ENCODE measurements around the gene LZTFL1.

Gene LZTFL1

GRCh38 chr3:45807681-45808540 is 34.0 kb downstream of the LZTFL1 start:
- no peak for DNase-seq

- no peak for DNase-seq
These were observed 34.8 kb downstream of the LZTFL1 start for GRCh38 chr3:45807133-45807532.

GRCh38 chr3:45806072-45806471 is 35.8 kb downstream of the LZTFL1 start:
- DNase-seq: no peak

DNA sequence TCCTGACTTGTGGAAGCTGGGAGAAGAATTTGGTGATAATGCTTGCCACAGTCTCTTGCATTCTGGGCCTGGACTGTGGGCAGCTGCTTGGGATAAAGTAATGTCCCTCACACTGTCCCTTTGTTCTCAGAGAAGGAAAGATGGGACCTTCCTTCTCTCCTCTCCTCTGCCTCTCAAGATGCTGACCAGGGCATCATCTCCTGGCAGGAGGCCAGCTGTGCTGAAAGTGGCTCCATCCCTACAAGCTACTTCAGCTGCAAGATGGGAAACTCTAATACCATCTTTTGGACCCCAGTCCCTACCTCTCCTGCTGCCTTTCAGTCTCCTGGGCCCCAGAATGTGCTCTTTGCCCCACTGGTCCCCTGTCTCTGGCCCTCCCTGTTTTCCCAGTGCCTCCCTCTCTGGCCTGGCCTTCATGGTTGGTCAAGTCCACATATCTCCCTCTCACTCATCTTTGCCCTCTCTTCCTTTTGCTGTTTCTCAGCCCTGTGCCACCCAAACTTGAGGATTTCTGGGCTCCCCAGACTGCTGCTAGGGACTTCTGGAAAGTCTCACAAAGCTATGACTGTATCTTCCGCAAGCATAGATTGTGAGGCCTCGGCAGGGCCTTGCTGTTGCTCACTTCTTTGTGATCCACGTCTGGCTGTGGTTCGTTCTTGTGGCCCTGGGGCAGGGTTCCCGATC is 38.5 kb downstream of the LZTFL1 start:
- DNase-seq: no peak

DNA sequence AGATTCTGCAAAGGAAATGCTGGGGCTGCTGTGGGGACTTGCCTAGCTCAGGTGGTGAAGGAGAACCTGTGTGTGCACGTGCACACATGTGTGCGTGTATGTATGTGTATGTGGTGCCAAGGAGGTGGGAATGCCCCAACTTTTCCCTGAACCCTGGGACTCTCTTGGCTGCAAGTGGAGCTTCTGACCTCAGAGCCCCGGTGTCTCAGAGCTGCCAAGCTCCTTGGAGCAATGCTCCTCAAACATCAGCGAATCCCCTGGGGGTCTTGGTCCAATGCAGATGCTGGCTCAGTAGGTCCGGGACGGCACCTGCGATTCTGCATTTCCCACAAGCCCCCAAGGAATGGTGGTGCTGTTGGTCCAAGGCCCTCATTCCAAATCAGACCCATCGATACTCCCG is 39.8 kb downstream of the LZTFL1 start:
- DNase-seq: no peak

DNA sequence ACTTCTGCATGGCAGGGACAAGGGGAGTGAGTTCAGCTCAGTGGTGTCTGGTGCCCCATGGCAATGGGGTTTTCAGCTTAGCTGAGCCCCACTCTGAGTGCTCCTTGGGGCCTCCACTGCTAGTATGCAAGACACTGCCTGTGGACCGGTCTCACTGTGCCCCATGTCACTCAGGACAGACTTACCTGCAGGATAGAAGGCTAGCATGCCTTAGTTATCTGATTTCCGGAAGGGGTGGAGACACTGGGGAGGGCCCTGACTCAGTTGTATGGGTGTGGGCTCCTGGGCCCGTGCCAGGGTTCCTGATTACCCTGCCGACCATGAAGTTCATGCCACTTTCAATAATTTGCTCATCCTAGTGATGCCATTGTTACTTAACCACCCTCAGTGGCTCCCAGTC is 41.3 kb downstream of the LZTFL1 start:
- DNase-seq: no peak

DNA sequence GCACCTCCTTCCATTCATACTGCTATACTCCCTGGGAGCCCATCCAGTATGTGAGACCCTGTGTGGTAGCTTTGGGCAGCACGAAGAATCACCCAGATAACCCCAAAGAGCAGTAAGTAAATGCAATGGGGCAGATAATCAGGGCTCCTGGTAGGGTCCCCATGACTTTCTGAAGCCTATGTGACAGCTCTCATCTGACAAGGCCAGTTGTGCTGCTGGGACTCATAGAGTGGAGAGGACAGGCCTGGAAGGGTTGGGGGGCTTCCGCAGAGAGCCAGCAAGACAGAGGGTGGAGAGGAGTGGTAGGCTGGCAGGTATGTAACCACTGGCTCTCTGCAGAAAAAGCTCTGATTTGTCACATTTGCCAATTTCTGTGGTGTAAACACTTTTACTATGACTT is 42.3 kb downstream of the LZTFL1 start:
- DNase-seq: no peak

DNA sequence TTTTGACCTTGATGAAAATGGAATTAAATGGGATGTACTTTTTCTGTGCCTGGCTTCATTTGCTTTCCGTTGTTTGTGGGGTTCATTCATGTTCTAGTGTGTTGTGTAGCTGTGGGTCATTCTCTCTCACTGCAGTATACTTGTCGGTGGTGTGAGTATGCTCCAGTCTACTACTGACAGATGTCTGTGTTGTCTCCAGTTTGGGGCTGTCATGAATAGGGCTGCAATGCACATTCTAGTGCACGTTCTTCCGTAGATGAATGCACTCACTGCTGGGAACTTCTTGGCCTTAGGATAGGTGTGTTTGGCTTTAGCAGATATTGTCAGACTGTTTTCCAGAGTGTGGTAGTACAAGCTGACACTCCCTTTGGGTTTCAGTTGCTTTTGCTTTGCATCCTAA is 43.9 kb downstream of the LZTFL1 start:
- no peak for DNase-seq

GRCh38 chr3:45796902-45797637 is 44.8 kb downstream of the LZTFL1 start:
- no peak for DNase-seq

DNA sequence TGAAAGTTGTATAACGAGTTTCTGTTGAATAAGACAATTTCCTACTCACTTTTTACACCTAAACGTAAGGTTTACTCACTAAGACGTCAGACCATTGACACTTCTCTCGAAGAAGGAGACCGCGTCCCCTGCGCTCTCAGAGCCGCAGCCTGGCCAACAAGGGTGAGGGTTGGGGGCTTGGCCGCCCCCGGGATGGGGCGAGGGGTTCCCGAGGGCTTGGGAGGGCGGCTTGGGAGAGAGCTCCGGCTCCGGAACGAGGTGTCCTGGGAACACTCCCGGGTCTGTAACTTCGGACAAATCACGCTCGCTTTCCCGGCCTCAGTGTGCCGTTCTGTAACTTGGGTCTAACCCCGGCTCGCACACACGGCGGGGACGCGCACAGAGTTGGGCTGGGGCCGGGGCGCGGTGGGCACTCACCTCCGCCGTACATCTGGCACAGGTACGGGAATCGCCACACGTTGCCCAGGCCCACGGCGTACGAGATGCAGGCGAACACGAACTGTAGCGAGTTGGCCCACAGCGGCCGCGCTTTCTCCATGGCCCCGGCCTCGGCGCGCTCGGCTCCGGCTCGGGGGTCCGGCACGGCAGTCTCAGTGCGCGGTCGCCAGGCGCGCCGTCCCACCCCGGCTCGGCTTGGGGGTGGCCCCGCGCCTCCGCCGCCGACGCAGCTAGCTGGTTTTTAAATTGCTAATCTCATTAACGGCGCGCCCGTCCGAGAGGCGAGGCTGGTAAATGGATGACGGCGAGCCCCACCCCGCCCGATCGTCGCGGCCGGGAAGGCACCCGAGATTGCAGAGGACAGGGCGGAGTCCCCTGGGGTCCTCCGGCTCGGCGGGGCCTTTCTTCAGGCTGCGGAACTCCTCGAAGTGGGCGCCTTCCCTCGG is 45.8 kb downstream of the LZTFL1 start, which contains the start of gene SLC6A20:
SLC6A20 (minus strand) TSS at position 655 of the 884 bp plus-strand sequence; CDS start at position 538, 117 bp downstream.
- DNase-seq: no peak

DNA sequence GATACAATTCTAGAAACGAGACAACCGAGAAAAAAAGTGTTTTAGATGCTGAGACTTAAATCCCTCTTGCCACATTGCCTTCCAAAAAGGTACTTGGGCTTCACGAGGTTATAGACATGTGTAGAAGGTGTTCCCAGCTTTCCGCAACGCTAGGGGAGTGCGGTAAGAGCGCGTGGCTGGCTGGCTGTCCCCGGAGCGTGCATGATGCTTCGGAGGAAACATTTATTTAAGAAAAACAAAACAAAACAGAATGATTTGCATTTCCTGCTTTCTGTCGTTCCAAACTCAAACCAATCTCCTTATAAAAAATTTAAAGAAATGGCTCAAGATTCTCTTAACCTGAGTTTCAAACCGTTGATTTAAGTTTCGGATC is 46.4 kb downstream of the LZTFL1 start:
- no peak for DNase-seq

GRCh38 chr3:45794660-45795059 is 47.3 kb downstream of the LZTFL1 start:
- DNase-seq: no peak

GRCh38 chr3:45794177-45794560 is 47.8 kb downstream of the LZTFL1 start:
- no peak for DNase-seq

- no peak for DNase-seq
These were observed 48.3 kb downstream of the LZTFL1 start for GRCh38 chr3:45793482-45794176.

- no peak for DNase-seq
These were observed 49.3 kb downstream of the LZTFL1 start for GRCh38 chr3:45792516-45793172.

DNA sequence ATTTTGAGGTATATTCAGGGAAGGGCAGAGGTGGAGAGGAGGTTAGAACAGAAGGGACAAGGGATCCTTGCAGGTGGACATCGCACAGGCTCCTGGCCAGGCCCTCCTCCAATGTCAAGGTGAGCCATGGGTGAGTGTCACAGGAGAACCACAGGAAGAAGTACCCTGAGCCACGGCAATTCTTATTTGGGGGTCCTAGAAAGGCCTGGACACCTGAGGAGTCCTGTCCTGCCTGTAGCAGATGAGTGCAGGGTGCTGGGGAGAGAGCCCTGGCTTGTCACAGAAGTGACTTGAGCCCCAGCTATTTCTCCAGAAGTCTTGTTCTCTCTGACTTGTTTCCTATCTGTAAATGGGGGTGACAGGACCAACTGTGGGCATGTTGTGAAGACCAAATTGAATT is 49.9 kb downstream of the LZTFL1 start:
- no peak for DNase-seq

DNA sequence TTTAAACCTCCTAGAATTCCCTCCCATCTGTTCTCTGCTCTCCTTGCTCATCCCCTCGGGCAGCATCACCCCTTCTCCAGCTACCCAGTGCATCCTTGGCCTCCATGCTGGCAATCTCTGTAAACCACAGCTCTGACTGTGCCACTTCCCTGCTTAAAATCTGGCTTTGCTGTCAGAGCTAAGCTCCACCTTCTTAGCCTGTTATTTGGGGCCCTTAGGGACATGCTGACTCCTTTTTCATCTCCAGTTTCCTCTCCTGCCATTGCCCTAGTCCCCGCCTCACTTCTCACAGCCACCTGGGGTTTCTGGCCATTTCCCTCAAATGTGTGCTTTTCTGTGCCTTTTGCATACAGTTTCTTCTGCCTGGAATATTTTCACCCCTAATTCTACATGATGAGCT is 51.3 kb downstream of the LZTFL1 start:
- no peak for DNase-seq

- DNase-seq: no peak
These were observed 52.6 kb downstream of the LZTFL1 start for GRCh38 chr3:45789235-45789812.

DNA sequence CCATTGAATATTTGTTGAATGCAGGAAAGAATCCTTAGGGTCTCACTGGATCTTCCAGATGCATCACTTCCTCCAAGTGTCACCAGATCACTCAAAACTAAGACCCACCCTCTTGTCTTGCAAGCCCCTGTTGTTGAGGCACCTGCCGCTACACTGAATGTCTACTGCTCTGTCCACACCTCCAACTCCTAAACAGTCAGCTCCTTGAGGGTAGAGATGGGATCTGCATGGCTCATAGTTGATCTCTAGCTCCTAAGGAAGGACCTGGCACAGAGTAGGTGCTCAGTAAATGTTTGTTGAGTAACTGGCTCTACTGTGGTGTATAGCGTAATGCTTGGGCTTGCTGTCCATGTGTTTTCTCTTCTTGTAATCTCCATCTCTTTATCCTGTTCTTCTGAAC is 54.4 kb downstream of the LZTFL1 start:
- no peak for DNase-seq

- no peak for DNase-seq
These were observed 55.0 kb downstream of the LZTFL1 start for GRCh38 chr3:45786801-45787495.

Data from activated T-cell treated with anti-CD3 and anti-CD28 coated beads for 4 hours (primary cell).